AG10803 (cell line): ENCODE data around the gene SP140L.
"Not testable (repeated sequence)": the region's sequence is repeated elsewhere in the genome, so short reads cannot be mapped to it uniquely, and the experiment has no call there.

ENCODE experiments used
- DNase-seq: peaks from one replicate; pipeline ENCODE4 v3.0.0; 2010; ENCODE audit warnings: low read depth
- H3K4me3 ChIP-seq: 2 replicates; pipeline ENCODE4 v1.5.1; 2011; ENCODE audit warnings: mild to moderate bottlenecking, low read length, control low read depth
- TF ChIP-seq, protein P1 (sequence below): conservative IDR thresholded peaks from 2 replicates; pipeline ENCODE4 v1.5.1; 2011; ENCODE audit warnings: mild to moderate bottlenecking, low read length, control low read depth, inconsistent platforms

The SP140L gene

DNA sequence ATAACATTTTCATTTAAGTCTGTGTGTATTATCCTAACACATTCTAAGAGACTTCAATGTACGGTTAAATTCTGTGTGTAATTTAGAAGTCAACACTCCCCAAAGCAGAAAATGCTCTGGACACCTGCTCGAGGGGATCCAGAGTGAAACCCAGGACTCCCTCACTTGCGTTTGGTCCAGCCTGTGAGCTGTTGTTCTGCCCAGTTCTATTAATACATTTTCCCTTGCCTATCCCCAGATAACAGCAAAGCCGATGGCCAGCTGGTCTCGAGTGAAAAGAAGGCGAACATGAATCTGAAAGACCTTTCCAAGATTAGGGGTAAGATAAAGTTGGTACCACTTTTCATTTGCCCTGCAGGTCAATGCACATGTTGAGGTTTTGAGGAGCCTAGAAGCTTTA lies 58.0 kb downstream of the SP140L start:
- no peak overlapping the region for H3K4me3 ChIP-seq
- TF ChIP-seq, protein P1, sequence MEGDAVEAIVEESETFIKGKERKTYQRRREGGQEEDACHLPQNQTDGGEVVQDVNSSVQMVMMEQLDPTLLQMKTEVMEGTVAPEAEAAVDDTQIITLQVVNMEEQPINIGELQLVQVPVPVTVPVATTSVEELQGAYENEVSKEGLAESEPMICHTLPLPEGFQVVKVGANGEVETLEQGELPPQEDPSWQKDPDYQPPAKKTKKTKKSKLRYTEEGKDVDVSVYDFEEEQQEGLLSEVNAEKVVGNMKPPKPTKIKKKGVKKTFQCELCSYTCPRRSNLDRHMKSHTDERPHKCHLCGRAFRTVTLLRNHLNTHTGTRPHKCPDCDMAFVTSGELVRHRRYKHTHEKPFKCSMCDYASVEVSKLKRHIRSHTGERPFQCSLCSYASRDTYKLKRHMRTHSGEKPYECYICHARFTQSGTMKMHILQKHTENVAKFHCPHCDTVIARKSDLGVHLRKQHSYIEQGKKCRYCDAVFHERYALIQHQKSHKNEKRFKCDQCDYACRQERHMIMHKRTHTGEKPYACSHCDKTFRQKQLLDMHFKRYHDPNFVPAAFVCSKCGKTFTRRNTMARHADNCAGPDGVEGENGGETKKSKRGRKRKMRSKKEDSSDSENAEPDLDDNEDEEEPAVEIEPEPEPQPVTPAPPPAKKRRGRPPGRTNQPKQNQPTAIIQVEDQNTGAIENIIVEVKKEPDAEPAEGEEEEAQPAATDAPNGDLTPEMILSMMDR = no peak
- no peak for DNase-seq

DNA sequence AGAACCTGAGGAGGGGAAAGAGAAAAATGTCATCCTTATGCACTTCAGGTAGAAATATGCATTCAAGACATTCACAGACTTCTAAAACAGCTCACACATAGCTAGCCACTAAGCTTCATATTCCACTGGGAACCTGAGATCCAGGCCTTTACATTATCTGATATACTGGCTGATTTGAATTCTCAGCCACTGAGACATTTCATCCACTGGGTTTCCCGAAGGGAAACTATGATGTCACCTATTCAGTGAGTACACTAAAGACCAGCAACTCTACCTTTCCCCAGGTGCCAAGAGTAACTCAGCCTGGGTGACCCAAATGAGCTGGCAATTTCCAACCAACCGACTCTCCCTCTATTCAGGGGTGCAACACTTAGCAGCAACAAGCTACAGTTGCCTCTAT lies 67.3 kb downstream of the SP140L start:
- DNase-seq = no peak

GRCh38 chr2:230398698-230399097 lies 71.7 kb downstream of the SP140L start:
- not testable (repeated sequence) for H3K4me3 ChIP-seq, DNase-seq

More for the DNA sequence above, 67.3 kb downstream of the SP140L start:
- TF ChIP-seq, protein P1 = no peak
- no peak overlapping the region for H3K4me3 ChIP-seq

- DNase-seq = no peak
- TF ChIP-seq, protein P1 = no peak
- H3K4me3 ChIP-seq = no peak overlapping the region
Observed at GRCh38 chr2:230400041-230400440, 73.0 kb downstream of the SP140L start.

GRCh38 chr2:230400454-230400853 lies 73.5 kb downstream of the SP140L start:
- TF ChIP-seq, protein P1 = no peak
- DNase-seq = no peak

GRCh38 chr2:230401026-230401425 lies 74.0 kb downstream of the SP140L start:
- DNase-seq, H3K4me3 ChIP-seq: not testable (repeated sequence)

More at GRCh38 chr2:230400454-230400853, 73.5 kb downstream of the SP140L start:
- H3K4me3 ChIP-seq = no peak overlapping the region

- TF ChIP-seq, protein P1 = no peak
- DNase-seq = no peak
- H3K4me3 ChIP-seq = no peak overlapping the region
Observed at GRCh38 chr2:230403746-230404145, 76.8 kb downstream of the SP140L start.

- DNase-seq = no peak
- TF ChIP-seq, protein P1 = no peak
- H3K4me3 ChIP-seq = no peak overlapping the region
Observed at GRCh38 chr2:230405824-230406223, 78.8 kb downstream of the SP140L start.
